ENCODE results near the gene FSD1L. TPM values are rescaled to one million over a fixed set of nuclear protein-coding genes. Genes with fewer than 3 reads are reported as not detected.
A peak's percentile ranks its signal among the peaks of the same experiment; 100 is the strongest.

FSD1L gene
- total RNA-seq, 2 experiments from 2014 or later: 0.38 to 0.56 TPM

GRCh38 chr9:105403552-105404248 lies 44.1 kb upstream of the FSD1L start:
- POLR2A ChIA-PET: no interaction called here
- Mint-ChIP-seq H3K4me1 (ENCODE audit: low read depth) (peaks cover 33% of the 10 kb centered on the region), H3K36me3 (ENCODE audit: low read depth) (peaks cover 4% of the 10 kb centered on the region), H3K4me3 (no peak overlapping the region), H3K9me3 (peaks cover 4% of the 10 kb centered on the region), H3K27ac (no peak overlapping the region), H3K27me3 (peaks cover 63% of the 10 kb centered on the region)
- DNase-seq (no peak), ATAC-seq (ENCODE audit: poor library complexity) (no peak)
- no peak overlapping the region for H3K27ac ChIP-seq (ENCODE audit: low read depth in 1 of 2, low read length in 2 of 2)
- peaks cover 7% of the 10 kb centered on the region in 2 experiments for H3K9me3 ChIP-seq (ENCODE audit: control insufficient read depth in 1 of 2, insufficient read depth in 1 of 2, low read length in 2 of 2)
- no peaks in the 10 kb centered on the region for H3K36me3 ChIP-seq (ENCODE audit: insufficient read depth, low read length)
- H3K4me3 ChIP-seq (ENCODE audit: low read length): no peak overlapping the region
- peaks cover 30 to 33% of the 10 kb centered on the region in 2 experiments for H3K27me3 ChIP-seq (ENCODE audit: control insufficient read depth in 1 of 2, insufficient read depth in 2 of 2, low read length in 2 of 2)
- peaks cover 24% of the 10 kb centered on the region for H3K4me1 ChIP-seq (ENCODE audit: insufficient read depth, low read length)
- CTCF ChIA-PET: interaction anchor here (0.6 kb wide), 1 partner anchor 232 kb away, joined by 3 read pairs; no protein-coding TSS in a partner anchor
- intact Hi-C loops (cut with DNase I, micrococcal nuclease): loop anchor here in 1 of 2 experiments (2.0 kb wide), 1 partner anchor 277 kb away; no protein-coding TSS in a partner anchor
- no peak for TF ChIP-seq CTCF (IDR thresholded peaks at IDR 0.05)

GRCh38 chr9:105405514-105406131 lies 42.2 kb upstream of the FSD1L start:
- Mint-ChIP-seq H3K9me3 (peaks cover 7% of the 10 kb centered on the region), H3K4me1 (ENCODE audit: low read depth) (peaks cover 33% of the 10 kb centered on the region), H3K27me3 (peaks cover 73% of the 10 kb centered on the region), H3K4me3 (peak overlapping the region; percentile 21), H3K36me3 (ENCODE audit: low read depth) (peaks cover 4% of the 10 kb centered on the region), H3K27ac (peak overlapping the region; percentile 70)
- Histone ChIP-seq H3K9me3 (ENCODE audit: control insufficient read depth in 1 of 2, insufficient read depth in 1 of 2, low read length in 2 of 2) (peaks cover 10 to 20% of the 10 kb centered on the region in 2 experiments), H3K4me1 (ENCODE audit: insufficient read depth, low read length) (peaks cover 24% of the 10 kb centered on the region), H3K27ac (ENCODE audit: low read depth in 1 of 2, low read length in 2 of 2) (no peak overlapping the region), H3K4me3 (ENCODE audit: low read length) (no peak overlapping the region), H3K36me3 (ENCODE audit: insufficient read depth, low read length) (no peaks in the 10 kb centered on the region), H3K27me3 (ENCODE audit: control insufficient read depth in 1 of 2, insufficient read depth in 2 of 2, low read length in 2 of 2) (peaks cover 25 to 33% of the 10 kb centered on the region in 2 experiments)
- ChIA-PET CTCF (interaction anchor here (1.0 to 1.1 kb wide), 2 partner anchors 10 to 161 kb away, joined by 3 to 4 read pairs; partner anchors contain the start of gene SLC44A1), POLR2A (interaction anchor here (0.5 to 2.0 kb wide), 10 partner anchors 20 to 542 kb away, joined by 3 to 22 read pairs (median 6); partner anchors contain the start of gene SLC44A1)
- intact Hi-C loops (cut with DNase I, micrococcal nuclease): loop anchor here in 1 of 2 experiments (1.0 to 5.0 kb wide), 3 partner anchors 161 to 413 kb away; partner anchors contain the start of gene SLC44A1
- TF ChIP-seq CTCF (IDR thresholded peaks at IDR 0.05): no peak
- ATAC-seq (ENCODE audit: poor library complexity) (peak; percentile 90), DNase-seq (peak in 13 of 14 experiments; percentile 20 to 87 (median 43))

- CTCF ChIA-PET: interaction anchor here (1.1 kb wide), 1 partner anchor 162 kb away, joined by 3 read pairs; the partner anchor contains the start of gene SLC44A1
- H3K27ac ChIP-seq (ENCODE audit: low read depth in 1 of 2, low read length in 2 of 2): no peak overlapping the region
- no peak overlapping the region for H3K4me3 Mint-ChIP-seq
- H3K27me3 Mint-ChIP-seq: peaks cover 80% of the 10 kb centered on the region
- peaks cover 25 to 39% of the 10 kb centered on the region in 2 experiments for H3K27me3 ChIP-seq (ENCODE audit: control insufficient read depth in 1 of 2, insufficient read depth in 2 of 2, low read length in 2 of 2)
- POLR2A ChIA-PET: interaction anchor here (0.8 to 1.9 kb wide), 2 partner anchors 278 to 291 kb away, joined by 3 to 8 read pairs; no protein-coding TSS in a partner anchor
- peaks cover 33% of the 10 kb centered on the region for H3K4me1 Mint-ChIP-seq (ENCODE audit: low read depth)
- TF ChIP-seq CTCF (IDR thresholded peaks at IDR 0.05): no peak
- H3K36me3 ChIP-seq (ENCODE audit: insufficient read depth, low read length): no peaks in the 10 kb centered on the region
- H3K9me3 Mint-ChIP-seq: peaks cover 9% of the 10 kb centered on the region
- H3K4me3 ChIP-seq (ENCODE audit: low read length): no peak overlapping the region
- H3K27ac Mint-ChIP-seq: no peak overlapping the region
- ATAC-seq (ENCODE audit: poor library complexity): no peak
- intact Hi-C loops (cut with DNase I, micrococcal nuclease): loop anchor here in 1 of 2 experiments (5.0 kb wide), 1 partner anchor 414 kb away; no protein-coding TSS in a partner anchor
- no peak for DNase-seq
- H3K9me3 ChIP-seq (ENCODE audit: control insufficient read depth in 1 of 2, insufficient read depth in 1 of 2, low read length in 2 of 2): peaks cover 10 to 21% of the 10 kb centered on the region in 2 experiments
- H3K36me3 Mint-ChIP-seq (ENCODE audit: low read depth): peaks cover 4% of the 10 kb centered on the region
- H3K4me1 ChIP-seq (ENCODE audit: insufficient read depth, low read length): peaks cover 24% of the 10 kb centered on the region
These were observed 41.5 kb upstream of the FSD1L start for GRCh38 chr9:105406369-105406768.

Data from CD4-positive, alpha-beta T cell (primary cell).